GM19438 (cell line): ENCODE data around the gene FAM174B.

Source experiments
- ATAC-seq: cut with Tn5 transposase; IDR thresholded peaks from one replicate; pipeline ENCODE4 v1.9.1; 2021; ENCODE audit warnings: low read depth; ENCODE audit not compliant: unreplicated experiment

FAM174B gene

DNA sequence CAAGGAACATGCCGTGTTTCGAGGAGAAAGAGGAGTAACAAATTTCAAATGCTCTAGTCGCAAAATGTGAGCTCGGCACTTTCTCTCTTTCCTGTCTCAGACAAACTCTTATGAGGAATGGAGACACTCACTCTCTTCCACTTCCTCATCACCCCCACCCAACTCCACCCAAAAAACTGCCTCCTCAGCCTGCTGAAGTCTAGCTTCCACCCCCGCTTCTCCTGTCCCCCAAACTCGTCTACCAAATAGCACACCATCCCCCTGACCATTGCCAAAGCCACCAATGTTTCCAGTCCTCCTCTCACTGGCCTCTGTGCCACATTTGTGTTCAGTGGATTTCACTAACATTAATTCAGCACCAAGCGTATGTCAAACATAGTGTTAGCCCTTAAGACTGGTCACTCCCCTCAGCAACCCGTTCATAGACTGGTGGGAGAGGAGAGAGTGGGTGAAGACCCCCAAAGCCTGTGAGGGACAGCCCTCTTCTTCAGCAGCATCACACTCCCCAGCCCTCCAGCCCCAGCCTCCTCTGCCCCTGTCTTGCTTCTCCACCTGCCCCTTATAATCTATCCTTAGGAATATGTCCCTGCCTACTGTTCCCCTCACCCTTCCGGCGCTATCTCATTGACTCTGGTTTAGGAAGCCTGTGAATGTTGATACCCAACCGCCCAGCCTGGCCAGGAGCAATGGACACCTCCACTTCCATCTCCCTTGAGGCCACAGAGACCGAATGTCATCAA, 77.3 kb downstream of the FAM174B start:
- no peak for ATAC-seq

DNA sequence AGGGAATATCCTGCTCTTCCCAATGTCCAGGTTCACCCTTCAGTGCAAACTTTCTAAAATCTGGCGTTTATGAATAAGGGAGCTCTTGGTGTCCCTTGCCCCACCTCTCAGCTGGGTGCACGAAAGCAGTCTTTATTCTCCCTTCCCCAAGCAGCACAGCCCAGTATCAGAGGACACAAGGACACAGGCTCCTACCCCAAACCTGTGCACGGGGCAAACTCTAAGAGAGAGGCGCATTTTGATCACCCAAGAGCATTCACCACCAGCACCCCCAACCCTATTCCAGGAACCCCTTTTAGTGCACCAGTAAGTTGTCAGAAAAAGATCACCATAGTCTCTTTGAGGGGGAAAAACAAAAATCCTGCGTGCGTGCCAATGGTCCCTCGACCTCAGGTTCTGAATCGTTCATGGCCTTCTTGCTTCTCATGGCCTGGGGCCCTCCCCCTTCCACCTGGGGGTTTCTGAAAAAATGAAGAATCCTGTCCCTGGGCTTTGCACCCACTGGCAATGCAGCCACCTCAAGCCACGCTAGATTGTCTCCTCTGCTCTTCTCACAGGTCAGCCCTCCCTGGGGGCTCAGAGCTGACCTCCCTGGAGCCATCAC, 78.9 kb downstream of the FAM174B start:
- no peak for ATAC-seq

DNA sequence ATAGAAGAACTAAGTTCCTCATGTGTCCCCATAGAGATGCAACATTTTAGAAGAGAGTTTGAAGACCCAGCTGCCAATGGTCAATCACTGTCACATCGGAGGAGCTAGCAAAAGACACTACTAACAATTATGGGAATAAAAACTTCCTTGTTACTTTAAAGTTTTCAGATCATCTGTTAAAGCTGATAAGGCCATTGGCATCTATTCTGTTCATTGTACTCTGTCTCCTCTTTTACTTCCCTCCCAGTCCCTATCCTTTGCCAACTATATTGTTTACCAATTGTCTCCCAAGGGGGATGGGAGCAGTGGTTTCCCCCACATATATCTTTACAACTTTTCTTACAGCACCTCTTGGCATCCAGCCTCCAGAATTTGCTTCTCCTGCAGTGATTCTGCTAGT, 81.0 kb downstream of the FAM174B start:
- ATAC-seq = no peak

DNA sequence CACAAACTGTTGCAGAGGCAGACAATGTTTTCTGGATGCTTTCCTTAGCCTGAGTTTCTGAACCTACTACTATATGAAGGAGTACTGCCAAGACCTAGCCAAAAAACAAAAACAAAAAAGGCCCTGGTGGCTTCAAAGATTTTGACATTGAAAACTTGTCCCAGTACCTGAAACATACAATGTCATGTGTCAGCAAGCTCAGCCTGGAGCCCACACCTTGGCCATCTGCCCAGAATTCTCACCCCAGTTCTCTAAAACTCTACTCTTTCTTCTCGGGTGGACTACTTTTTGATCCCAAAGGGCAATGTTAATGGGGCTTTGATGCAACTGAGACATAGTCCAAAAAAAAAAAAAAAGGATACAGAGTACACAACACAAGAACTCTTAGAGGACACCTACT, 81.4 kb downstream of the FAM174B start:
- ATAC-seq = no peak

DNA sequence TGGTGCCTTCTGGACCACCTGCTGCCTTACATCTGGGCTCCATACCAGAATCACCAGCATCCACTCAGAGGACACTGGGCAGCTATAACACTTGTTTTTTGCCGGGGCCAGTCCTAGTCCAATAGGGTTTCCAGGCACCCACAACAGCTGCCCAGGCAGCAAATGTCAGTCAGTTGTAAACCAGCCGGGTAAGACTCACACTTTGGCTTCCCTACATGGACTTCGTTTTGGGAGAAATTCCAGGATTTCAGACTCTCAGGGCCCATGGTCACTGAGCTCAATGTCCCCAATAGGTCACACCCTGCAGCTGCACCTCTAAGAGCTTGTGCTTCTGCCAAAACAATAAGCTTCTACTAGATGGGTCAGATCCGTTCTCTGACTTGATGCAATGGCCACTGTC, 83.8 kb downstream of the FAM174B start:
- ATAC-seq = no peak

DNA sequence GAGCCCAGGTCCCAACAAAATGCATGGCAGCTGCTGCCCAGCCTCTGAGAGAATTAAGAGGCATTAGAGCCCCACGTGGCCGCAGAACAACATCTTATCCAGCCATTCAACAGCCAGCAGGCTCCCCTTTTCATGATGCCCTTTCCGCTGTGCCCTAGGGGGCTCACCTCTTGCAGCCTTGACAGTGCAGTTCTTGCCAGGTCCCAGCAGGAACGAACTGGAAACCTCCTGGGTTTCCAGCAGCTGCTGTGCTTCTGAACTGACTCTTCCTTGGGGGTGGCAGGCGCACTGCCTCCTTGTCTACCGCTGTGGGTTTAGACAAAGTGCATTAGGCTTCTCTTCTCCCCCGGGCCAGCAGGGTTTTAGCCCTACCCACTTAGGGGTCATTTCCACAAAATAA, 85.2 kb downstream of the FAM174B start:
- no peak for ATAC-seq

DNA sequence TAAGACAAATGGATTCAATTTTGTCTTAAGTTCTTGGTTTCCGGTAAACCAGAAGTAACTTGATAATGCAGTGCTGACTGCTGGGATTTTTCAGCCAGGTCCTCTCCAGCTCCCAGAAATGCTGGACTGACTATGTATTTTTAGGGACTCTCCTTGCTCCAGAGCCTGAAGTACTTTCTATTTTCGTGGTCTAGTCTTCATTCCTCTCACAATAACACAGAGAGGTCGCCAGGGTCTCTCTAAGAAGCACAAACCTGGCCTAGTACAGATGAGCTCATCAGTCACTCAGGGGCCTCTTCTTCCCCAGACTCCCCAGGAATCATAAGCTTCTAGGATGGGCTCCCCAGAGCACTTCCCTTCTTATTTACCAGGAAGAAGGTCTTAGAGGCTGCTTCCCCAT, 85.8 kb downstream of the FAM174B start:
- ATAC-seq = no peak
